Measurements from ENCODE around the gene DNAAF5.
"Not testable (repeated sequence)": the region's sequence is repeated elsewhere in the genome, so short reads cannot be mapped to it uniquely, and the experiment has no call there.

Gene DNAAF5

DNA sequence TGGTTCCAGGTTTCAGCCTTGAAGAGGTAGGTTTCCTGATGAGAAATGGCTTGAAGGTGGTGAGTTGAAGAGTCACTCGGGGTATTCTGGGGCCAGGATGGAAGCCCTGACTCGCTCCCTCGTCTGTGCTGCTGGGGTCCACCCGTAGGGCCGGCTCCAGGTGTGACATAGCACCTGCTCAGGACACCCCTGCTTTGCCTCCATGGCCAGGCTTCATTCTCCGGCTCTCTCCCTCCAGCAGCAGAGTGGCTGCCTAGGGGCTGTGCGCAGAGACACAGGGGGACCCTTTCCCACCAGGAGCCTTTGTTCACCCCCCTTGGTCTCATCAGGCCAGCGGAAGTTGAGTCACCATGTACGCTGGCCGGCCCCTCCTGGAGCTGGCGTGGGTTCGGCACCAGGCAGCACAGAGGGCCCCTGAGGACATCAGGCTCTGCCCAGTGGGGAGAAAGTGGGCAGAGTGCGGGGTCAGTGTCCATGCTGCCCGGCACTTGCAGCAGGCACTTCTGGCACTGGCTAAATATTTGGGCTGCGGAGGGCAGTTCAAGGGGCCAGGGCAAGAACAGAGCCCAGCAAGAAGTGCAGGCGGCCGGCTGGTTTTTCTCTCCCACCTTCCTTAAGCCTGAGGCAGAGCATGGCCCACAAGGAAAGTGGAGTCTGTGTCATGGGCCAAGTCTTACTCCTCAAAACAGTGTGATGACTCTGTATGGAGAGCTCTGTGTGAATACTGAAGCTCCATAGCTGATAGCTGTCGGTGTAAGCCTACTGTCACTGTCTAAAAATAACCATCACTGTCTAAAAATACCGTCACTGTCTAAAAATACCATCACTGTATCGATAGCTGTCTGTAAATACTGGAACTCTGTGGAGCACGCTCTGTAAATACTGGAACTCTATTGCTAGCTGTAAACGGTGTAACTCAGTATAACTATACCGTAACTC is 4.3 kb downstream of the DNAAF5 start:
- no peak for DNase-seq (ENCODE audit: low read depth)

DNA sequence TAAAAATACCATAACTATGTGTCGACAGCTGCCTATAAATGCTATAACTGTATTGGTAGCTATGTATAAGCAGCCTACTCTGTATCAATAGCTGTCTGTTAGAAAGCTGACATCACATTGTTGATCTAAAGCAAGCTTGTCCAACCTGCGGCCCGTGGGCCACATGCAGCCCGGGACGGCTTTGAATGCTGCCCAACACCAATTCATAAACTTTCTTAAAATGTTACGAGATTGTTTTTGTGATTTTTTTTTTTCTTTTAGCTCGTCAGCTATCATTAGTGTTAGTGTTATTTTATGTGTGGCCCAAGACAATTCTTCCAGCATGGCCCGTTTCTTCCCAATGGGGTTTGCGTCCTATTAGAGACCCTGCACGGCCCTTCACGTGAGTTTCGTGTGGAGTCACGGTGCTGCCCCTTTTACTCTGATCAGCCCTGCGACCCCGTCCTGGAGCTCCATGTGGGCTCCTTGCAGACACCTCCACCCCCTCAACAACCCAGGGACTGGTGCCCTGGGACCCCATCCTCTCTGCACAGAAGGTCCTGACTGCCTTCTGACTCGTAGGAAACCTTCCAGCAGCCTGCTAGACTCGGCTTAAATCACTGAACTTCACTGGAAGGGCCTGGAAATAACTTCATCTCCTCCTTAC is 5.1 kb downstream of the DNAAF5 start:
- no peak for DNase-seq (ENCODE audit: low read depth)

DNA sequence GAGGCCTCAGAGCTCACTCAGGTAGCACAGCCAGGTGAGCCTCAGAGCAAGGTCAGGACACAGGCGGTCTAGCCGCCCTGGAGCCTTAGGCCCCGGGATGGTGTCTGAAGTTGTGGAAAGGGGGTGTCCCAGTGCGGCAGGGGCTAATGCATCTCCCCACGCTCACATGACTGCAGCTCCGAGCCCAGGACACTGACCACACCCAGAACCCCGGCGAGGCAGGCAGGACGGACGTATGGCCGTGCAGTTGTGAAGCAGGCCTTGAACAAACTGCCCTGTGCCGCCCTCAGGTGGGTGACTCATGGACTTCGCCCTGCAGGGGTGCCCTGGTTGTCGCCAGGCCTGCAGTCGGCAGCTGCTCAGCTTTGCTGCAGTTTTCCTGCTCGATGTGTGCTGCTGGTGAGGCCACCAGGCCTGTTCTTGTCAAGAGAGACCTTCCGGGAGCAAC is 5.6 kb downstream of the DNAAF5 start:
- DNase-seq (ENCODE audit: low read depth), result no peak

DNA sequence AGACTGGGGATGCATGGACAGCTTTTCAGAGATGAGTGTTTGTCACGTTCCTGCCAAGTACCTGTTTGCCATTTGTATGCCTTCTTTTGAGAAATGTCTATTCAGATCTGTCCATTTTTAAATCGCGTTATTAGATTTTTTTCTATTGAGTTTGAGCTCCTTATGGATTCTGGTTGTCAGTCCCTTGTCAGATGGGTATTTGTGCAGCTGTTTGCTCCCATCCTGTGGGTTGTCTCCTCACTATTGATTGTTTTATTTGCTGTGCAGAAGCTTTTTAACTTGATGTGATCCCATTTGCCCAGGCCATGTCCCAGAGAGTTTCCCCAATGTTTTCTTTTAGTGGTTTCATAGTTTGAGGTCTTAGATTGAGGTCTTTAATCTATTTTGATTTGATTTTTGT is 6.1 kb downstream of the DNAAF5 start:
- no peak for DNase-seq (ENCODE audit: low read depth)

DNA sequence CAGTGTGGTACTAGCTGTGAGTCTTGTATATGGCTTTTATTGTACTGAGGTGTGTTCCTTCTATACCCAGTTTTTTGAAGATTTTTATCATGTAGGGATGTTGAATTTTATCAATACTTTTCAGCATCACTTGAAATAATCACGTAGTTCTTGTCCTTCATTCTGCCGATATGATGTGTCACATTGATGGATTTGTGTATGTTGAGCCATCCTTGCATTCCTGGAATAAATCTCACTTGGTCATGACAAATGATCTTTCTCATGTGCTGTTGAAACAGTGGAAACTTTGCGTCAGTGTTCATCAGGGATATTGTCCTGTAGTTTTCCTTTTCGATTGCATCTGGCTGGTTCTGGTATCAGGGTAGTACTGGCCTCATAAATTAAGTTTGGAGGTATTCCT is 7.7 kb downstream of the DNAAF5 start:
- no peak for DNase-seq (ENCODE audit: low read depth)

DNA sequence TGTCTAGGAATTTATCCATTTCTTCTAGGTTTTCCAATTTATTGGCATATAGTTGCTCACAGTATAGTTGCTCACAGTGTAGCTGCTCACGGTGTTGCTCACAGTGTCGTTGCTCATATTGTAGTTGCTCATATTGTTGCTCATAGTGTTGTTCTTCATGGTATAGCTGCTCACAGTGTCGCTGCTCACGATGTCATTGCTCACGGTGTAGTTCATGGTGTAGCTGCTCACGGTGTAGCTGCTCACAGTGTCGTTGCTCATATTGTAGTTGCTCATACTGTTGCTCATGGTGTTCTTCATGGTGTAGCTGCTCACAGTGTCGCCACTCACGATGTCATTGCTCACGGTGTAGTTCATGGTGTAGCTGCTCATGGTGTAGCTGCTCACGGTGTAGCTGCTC is 8.3 kb downstream of the DNAAF5 start:
- DNase-seq (ENCODE audit: low read depth), result no peak

DNA sequence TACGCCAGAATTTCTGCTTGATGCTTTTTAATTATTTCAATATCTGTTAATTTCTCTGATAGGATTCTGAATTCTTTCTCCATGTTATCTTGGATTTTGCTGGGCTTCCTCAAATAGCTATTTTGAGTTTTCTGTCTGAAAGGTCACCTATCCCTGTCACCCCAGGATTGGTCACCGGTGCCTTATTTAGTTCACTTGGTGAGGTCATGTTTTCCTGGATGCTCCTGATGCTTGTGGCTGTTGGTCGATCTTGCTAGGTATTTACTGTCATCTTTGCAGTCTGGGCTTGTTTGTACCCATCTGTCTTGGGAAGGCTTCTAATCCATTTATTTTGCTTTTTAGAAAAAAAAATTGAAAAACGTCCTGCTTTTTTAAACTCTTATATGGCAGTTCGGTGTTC is 11.7 kb downstream of the DNAAF5 start:
- no peak for DNase-seq (ENCODE audit: low read depth)

DNA sequence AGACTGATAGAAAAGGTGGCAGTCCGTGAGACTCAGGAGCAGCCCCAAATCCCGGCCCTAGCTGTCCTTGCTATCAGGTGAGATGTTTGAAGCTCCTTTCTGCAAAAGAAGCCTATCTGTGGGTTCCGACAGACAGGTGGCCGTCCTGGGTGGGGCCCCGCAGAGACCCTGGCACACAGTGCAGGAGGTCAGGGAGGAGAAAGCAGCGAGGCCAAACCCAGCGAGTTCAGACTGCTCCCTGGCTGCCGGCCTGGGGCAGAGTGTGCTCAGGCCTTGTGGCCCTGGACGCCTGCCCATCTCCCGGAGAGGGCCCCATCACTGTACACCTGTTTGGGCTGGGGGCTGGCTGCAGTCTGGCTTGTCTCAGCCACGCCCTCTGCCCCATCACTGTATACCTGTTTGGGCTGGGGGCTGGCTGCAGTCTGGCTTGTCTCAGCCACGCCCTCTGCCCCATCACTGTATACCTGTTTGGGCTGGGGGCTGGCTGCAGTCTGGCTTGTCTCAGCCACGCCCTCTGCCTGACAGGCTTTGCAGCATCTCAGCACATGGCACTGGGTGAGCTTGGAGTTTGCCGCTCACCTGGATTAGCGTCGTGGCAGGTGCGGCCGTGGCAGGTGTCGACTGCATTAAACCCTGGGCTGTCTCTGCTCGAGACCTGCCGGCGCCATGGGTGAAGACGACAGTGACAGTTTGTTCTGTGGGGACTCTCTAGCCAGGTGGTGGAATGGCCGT is 12.4 kb downstream of the DNAAF5 start:
- no peak for DNase-seq (ENCODE audit: low read depth)

DNA sequence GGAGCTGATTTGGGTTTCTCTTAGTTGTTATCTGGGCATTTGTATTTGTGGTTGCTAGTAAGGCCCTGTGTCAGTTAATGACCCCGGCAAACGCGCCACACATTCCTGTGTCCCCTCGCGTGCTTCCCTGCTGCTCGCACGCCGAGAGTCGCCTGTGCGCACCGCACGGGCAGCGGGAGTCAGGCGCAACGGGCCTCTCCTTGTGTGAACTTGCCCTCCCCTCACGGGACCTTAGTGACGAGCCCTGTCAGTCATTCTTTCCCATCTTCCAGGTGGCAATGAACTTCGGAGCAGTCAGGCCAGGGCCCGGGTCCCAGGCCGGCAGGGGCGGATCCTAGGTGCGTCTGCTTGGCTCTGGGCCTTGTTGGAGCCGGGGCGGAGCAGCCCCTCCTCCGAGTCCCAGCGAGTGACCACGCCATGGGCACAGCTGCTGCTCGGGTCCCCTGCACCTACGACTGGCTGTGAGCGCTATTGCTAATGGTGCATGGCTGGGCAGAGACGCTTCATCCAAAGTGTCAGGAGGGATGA is 13.0 kb downstream of the DNAAF5 start:
- no peak for DNase-seq (ENCODE audit: low read depth)

DNA sequence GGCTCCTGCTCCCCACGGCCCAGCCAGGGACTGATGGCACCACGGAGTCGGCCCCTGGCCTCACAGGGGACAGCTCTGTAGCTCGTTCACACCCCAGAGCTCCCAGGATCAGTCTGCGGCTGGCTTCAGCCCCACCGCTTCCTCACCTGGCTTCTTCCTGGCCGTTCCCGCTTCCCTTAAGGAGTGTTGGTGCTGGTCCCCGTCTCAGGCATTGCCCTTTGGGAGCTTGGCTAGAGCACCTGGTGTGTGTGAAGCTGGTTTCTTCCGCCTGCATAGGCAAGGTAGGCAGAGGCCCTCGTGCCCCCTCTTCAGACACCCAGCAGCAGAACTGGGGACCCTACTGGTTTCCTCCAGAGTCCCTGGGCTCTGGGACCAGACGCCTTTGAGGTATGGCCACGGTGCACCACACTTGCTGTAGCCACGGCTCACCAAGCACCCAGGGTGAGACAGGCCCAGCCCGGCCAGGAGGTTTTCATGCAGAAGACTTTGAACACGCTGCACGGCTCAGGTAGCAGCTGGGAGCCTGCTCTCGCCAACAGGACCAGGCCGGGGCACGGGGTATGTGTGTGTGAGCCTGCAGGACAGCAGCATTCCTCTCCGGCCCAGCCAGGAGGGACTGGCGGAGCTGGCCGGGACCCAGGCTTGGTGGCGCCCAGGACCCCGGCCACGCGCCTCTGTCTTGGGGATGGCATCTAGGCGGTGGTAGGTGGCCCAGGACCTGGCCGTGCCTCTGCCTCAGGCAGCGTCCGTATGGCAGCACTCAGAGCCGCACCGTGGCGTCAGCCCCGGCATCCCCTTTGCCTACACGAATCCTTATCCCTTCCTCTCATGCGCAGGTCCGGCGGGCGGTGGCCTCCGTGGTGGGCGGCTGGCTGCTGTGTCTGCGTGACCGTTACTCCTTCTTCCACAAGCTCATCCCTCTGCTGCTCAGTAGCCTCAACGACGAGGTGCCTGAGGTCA is 13.8 kb downstream of the DNAAF5 start:
- DNase-seq (ENCODE audit: low read depth), result no peak

DNA sequence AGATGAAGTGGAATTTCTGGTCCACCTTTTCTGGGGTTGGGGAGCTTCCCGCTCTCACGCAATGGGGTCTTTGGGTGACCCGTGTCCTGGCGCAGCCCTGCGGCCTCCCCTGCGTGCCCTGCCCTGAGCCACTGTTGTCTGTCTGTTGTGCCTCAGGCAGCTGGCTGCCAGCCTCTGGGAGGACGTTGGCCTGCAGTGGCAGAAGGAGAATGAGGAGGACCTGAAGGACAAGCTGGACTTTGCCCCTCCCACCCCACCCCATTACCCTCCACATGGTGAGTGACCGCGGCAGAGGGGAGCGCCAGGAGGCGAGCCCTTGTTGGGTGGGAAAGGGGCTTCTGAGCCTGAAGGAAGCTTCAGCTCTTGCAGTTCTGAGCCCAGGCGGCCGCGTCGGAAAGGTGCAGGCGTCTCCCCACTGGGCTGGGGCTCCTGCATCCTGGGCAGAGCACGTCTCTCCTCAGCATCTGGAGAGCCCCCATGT is 14.7 kb downstream of the DNAAF5 start:
- no peak for DNase-seq (ENCODE audit: low read depth)

DNA sequence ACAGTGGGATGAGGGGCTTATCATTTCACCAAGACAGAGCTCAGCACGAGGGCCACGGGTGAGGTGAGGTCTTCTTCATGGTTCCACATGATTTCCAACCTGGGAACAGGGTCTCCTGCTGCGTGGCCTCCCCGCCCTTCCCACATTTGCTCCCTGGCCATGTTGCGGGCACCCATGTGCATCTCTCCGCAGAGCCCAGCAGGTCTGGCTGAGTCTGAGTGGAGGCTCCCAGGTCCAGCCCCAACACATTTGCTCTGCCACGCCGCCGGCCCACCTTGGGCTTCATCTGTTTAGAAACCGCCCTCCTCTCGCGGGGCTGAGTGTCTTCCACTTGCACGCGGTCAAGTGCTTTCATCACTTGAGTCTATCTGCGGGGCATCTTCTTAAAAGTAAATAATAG is 15.4 kb downstream of the DNAAF5 start:
- no peak for DNase-seq (ENCODE audit: low read depth)

DNA sequence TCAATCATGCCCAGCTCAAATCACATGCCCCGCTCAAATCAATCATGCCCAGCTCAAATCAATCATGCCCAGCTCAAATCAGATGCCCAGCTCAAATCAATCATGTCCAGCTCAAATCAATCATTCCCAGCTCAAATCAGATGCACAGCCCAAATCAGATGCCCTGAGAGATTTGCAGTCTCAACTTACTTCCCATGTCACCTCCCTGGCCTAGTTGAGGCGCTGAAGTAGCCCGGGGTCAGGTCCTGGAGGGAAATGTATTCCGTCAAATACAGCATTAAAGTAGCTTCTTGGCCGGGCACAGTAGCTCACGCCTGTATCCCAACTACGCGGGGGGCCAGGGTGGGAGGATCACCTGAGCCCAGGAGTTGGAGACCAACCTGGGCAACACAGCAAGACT is 16.3 kb downstream of the DNAAF5 start:
- no peak for DNase-seq (ENCODE audit: low read depth)

DNA sequence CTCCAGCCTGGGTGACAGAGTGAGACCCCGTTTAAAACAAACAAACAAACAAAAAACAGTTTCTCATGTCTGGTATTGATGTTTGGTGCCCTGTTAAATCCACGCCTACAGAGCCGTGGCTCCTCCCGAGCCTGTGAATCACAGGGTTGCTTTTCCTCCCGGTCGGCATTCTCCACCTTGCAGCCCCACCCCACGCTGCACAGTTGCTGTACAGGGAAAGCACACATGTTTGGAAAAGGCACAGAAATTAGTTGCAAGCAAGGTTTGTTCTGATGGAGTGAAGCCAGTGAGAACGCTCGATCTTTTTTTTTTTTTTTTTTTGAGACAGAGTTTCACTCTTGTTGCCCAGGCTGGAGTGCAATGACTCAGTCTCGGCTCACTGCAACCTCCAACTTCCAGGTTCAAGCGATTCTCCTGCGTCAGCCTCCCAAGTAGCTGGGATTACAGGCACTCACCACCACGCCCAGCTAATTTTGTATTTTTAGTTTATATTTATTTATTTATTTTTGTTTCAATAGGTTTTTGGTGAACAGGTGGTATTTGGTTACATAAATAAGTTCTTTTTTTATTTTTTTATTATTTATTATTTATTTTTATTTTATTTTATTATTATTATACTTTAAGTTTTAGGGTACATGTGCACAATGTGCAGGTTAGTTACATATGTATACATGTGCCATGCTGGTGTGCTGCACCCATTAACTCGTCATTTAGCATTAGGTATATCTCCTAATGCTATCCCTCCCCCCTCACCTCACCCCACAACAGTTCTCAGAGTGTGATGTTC is 17.0 kb downstream of the DNAAF5 start:
- not testable (repeated sequence) for DNase-seq (ENCODE audit: low read depth)

DNA sequence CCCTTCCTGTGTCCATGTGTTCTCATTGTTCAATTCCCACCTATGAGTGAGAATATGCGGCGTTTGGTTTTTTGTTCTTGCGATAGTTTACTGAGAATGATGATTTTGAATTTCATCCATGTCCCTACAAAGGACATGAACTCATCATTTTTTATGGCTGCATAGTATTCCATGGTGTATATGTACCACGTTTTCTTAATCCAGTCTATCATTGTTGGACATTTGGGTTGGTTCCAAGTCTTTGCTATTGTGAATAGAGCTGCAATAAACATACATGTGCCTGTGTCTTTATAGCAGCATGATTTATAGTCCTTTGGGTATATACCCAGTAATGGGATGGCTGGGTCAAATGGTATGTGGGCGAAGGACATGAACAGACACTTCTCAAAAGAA is 17.6 kb downstream of the DNAAF5 start:
- not testable (repeated sequence) for DNase-seq (ENCODE audit: low read depth)

DNA sequence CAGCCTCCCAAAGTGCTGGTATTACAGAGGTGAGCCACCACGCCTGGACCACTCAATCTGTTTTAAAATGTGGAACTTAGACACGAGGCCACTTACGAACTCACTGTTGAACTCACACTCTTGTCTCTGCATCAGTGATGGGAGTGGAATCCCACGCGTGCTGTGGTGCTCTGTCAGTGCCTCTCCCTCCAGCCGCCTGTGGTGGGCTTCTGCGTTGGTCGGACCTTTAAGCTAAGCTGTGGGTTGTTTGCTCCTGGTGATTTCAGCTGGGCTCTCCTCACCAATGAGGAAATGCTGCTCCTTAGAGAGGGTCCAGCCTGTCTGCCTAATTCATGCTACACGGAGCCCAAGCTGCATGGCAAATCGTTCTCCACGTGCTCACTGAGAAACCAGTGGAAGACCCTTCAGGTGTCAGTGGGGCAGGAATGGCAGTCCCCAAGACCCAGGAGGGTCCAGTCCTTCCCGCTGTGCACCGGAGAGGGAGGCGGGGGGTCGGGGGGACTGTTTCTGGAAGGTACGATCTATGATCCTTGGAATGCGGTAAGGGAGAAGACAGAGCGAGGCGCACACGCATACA is 18.4 kb downstream of the DNAAF5 start:
- no peak for DNase-seq (ENCODE audit: low read depth)

DNA sequence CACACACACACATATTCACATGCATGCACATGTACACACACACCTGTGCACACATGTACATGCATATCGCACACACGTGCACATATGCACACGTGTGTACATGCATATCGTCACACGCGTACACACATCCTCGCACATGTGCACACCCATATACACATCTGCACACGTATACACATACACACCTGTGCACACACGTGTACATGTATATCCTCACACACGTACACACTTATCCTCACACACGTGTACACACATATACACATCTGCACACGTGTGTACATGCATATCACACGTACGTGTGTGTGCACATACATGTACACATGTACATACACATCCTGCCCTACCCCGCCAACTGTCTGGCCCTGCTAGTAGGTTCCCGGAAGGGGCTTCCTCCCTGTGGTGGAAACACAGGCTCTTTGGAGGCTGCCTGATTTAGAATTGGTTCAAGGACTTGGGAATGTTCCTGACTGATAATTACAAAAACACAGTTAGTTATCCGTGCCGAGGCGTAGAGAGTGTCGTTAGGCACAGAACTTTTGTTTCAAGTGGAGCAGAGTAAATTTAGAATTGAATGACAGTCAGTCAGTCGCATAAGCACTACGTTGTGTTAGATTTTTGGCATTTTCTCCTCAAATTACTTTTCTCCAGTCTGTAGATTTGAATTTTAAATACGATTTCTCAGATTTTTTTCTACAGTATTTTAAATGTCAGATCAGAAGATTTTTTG is 19.1 kb downstream of the DNAAF5 start:
- DNase-seq (ENCODE audit: low read depth), result no peak

DNA sequence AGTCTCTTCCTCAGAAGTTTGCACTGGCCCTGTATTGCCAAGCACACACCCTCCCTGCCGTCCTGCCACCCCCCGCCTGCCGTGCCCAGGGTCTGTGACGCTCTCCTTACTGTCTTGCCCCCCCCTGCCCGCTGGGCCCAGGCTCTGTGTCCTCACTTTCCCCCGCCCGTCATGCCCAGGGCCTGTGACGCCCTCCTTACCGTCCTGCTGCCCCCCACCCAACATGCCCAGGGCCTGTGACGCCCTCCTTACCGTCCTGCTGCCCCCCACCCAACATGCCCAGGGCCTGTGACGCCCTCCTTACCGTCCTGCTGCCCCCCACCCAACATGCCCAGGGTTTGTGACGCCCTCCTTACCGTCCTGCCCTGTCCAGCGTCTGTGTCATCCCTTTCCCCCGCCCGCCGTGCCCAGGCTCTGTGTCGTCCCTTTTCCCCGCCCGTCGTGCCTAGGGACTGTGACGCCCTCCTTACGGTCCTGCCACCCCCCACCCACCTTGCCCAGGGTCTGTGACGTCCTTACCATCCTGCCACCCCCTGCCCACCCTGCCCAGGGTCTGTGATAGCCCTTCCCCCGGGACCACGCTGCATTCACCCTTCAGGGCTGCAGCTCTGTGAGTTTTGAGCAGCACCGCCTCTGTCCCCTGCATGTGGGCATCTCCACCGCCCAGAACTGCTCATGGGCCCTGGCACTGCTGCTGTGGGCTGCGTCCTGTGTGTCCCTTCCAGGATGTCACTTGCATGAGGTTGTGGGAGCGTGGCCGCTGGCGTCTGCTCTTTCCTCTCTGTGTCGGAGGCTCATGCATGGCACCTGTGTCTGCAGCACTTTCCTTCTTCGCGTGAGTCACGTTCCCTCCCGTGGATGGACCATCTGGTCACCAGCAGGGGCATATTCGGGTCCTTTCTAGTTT is 19.9 kb downstream of the DNAAF5 start:
- no peak for DNase-seq (ENCODE audit: low read depth)

Measured in activated T-helper 9 cell treated with anti-CD3 and anti-CD28 coated beads, Interleukin-2, amount 50 U/mL, for 16 hours (primary cell).